ENCODE measurements around the gene GIPR. TPM values are rescaled to one million over a fixed set of nuclear protein-coding genes. Genes with fewer than 3 reads are reported as not detected.
A peak's percentile ranks its signal among the peaks of the same experiment; 100 is the strongest.

GIPR gene
- total and polyA plus RNA-seq, 10 of the 15 experiments (the other 5 are each of a cell fraction or from before 2014, with no cell fraction given) = 1.7 to 26.3 (median 13.7) TPM

DNA sequence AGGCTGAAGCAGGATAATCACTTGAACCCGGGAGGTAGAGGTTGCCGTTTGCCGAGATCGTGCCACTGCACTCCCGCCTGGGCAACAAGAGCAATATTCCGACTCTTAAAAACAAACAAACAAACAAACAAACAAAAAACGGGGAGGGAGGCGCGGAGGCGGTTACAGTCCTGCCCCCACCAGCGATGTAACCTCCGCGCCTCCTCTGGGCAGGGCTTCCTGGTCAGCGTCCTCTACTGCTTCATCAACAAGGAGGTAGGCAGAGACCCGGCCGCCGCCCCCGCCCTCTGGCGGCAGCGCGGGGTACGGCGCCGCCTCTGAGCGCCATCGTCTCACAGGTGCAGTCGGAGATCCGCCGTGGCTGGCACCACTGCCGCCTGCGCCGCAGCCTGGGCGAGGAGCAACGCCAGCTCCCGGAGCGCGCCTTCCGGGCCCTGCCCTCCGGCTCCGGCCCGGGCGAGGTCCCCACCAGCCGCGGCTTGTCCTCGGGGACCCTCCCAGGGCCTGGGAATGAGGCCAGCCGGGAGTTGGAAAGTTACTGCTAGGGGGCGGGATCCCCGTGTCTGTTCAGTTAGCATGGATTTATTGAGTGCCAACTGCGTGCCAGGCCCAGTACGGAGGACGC is 13.5 kb downstream of the GIPR start (continued):
- TF ChIP-seq FOXM1 (IDR thresholded peaks at IDR 0.05; ENCODE audit: low read depth, low read length) (no peak), RUNX3 (IDR thresholded peaks at IDR 0.05; ENCODE audit: low read length) (0 out of 2 replicates have a peak, but pooled peaks have one; percentile 16), BACH1 (IDR thresholded peaks at IDR 0.05; ENCODE audit: borderline replicate concordance) (peak; percentile 58), ETV6 (conservative IDR thresholded peaks at IDR 0.05 in 1 of 2, IDR thresholded peaks at IDR 0.05 in 1 of 2; ENCODE audit: borderline replicate concordance in 1 of 2, low read depth in 1 of 2) (no peak), PAX5 (IDR thresholded peaks at IDR 0.05; ENCODE audit: borderline replicate concordance, low read depth, low read length) (no peak), ZNF384 (IDR thresholded peaks at IDR 0.05; ENCODE audit: borderline replicate concordance, low read depth, low read length) (no peak), NKRF (conservative IDR thresholded peaks at IDR 0.05) (peak; percentile 46), RFX5 (IDR thresholded peaks at IDR 0.05; ENCODE audit: low read depth, low read length) (no peak), IRF5 (IDR thresholded peaks at IDR 0.05; ENCODE audit: borderline replicate concordance) (no peak), GABPA (IDR thresholded peaks at IDR 0.05; ENCODE audit: low read depth) (no peak), RAD21 (IDR thresholded peaks at IDR 0.05; ENCODE audit: insufficient read depth, low read depth, low read length) (peak; percentile 51; the same call in 1 of the 2 replicates), SKIL (IDR thresholded peaks at IDR 0.05; ENCODE audit: low read depth, poor library complexity, severe bottlenecking) (no peak), CREB1 (IDR thresholded peaks at IDR 0.05; ENCODE audit: low read depth) (0 out of 2 replicates have a peak, but pooled peaks have one; percentile 30), SPI1 (IDR thresholded peaks at IDR 0.05; ENCODE audit: borderline replicate concordance, insufficient read depth, low read depth, low read length) (no peak), YY1 (IDR thresholded peaks at IDR 0.05; ENCODE audit: low read depth, low read length) (peak; percentile 83), POLR2AphosphoS2 (IDR thresholded peaks at IDR 0.05; ENCODE audit: low read depth, low read length) (0 out of 2 replicates have a peak, but pooled peaks have one; percentile 15), TARDBP (IDR thresholded peaks at IDR 0.05; ENCODE audit: borderline replicate concordance) (no peak), ZNF274 (IDR thresholded peaks at IDR 0.05; ENCODE audit: insufficient read depth, insufficient read length) (no peak), BCL11A (IDR thresholded peaks at IDR 0.05; ENCODE audit: low read depth, low read length) (no peak), TCF12 (IDR thresholded peaks at IDR 0.05; ENCODE audit: low read depth, low read length) (0 out of 2 replicates have a peak, but pooled peaks have one; percentile 24), CHD1 (IDR thresholded peaks at IDR 0.05; ENCODE audit: low read depth, low read length) (no peak)
- TF ChIP-seq, protein P1, sequence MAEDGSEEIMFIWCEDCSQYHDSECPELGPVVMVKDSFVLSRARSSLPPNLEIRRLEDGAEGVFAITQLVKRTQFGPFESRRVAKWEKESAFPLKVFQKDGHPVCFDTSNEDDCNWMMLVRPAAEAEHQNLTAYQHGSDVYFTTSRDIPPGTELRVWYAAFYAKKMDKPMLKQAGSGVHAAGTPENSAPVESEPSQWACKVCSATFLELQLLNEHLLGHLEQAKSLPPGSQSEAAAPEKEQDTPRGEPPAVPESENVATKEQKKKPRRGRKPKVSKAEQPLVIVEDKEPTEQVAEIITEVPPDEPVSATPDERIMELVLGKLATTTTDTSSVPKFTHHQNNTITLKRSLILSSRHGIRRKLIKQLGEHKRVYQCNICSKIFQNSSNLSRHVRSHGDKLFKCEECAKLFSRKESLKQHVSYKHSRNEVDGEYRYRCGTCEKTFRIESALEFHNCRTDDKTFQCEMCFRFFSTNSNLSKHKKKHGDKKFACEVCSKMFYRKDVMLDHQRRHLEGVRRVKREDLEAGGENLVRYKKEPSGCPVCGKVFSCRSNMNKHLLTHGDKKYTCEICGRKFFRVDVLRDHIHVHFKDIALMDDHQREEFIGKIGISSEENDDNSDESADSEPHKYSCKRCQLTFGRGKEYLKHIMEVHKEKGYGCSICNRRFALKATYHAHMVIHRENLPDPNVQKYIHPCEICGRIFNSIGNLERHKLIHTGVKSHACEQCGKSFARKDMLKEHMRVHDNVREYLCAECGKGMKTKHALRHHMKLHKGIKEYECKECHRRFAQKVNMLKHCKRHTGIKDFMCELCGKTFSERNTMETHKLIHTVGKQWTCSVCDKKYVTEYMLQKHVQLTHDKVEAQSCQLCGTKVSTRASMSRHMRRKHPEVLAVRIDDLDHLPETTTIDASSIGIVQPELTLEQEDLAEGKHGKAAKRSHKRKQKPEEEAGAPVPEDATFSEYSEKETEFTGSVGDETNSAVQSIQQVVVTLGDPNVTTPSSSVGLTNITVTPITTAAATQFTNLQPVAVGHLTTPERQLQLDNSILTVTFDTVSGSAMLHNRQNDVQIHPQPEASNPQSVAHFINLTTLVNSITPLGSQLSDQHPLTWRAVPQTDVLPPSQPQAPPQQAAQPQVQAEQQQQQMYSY (CRISPR knock-in tag; IDR thresholded peaks at IDR 0.05) = no peak
